ENCODE measurements around the gene PPP2R1B.
"Not testable (repeated sequence)": the region's sequence is repeated elsewhere in the genome, so short reads cannot be mapped to it uniquely, and the experiment has no call there.

Gene PPP2R1B

GRCh38 chr11:111725621-111726020 lies 40.6 kb downstream of the PPP2R1B start:
- H3K9me3 ChIP-seq (ENCODE audit: control insufficient read depth, low read length) = no peaks in the 10 kb centered on the region
- H3K4me1 ChIP-seq (ENCODE audit: control insufficient read depth, insufficient read depth, low read length, poor library complexity, severe bottlenecking) = peaks cover 9% of the 10 kb centered on the region
- no peak overlapping the region for H3K27ac ChIP-seq (ENCODE audit: low read depth, low read length, severe bottlenecking)
- no peak overlapping the region for H3K4me3 ChIP-seq (ENCODE audit: extremely low read depth, insufficient read depth, low read length, poor library complexity, severe bottlenecking)
- WGBS, 2 experiments (ENCODE audit: insufficient coverage in 2 of 2) = 89 to 93% methylated on average over 9 of the region's 10 CpGs
- peaks cover 67% of the 10 kb centered on the region for H3K36me3 ChIP-seq (ENCODE audit: control insufficient read depth, insufficient read depth, low read length)

GRCh38 chr11:111724615-111725129 lies 41.5 kb downstream of the PPP2R1B start:
- Histone ChIP-seq H3K36me3 (ENCODE audit: control insufficient read depth, insufficient read depth, low read length) (peaks cover 77% of the 10 kb centered on the region), H3K9me3 (ENCODE audit: control insufficient read depth, low read length) (no peaks in the 10 kb centered on the region), H3K27ac (ENCODE audit: low read depth, low read length, severe bottlenecking) (no peak overlapping the region), H3K4me1 (ENCODE audit: control insufficient read depth, insufficient read depth, low read length, poor library complexity, severe bottlenecking) (peaks cover 2% of the 10 kb centered on the region), H3K4me3 (ENCODE audit: extremely low read depth, insufficient read depth, low read length, poor library complexity, severe bottlenecking) (no peak overlapping the region)
- 88 to 89% methylated on average over 7 of the region's 11 CpGs for WGBS, 2 experiments (ENCODE audit: insufficient coverage in 2 of 2)

- no peak overlapping the region for H3K27ac ChIP-seq (ENCODE audit: low read depth, low read length, severe bottlenecking)
- WGBS, 2 experiments (ENCODE audit: insufficient coverage in 2 of 2) = 70 to 74% methylated on average over 12 to 15 of the region's 15 CpGs
- no peak overlapping the region for H3K4me3 ChIP-seq (ENCODE audit: extremely low read depth, insufficient read depth, low read length, poor library complexity, severe bottlenecking)
- H3K9me3 ChIP-seq (ENCODE audit: control insufficient read depth, low read length) = no peaks in the 10 kb centered on the region
- peaks cover 3% of the 10 kb centered on the region for H3K4me1 ChIP-seq (ENCODE audit: control insufficient read depth, insufficient read depth, low read length, poor library complexity, severe bottlenecking)
- H3K36me3 ChIP-seq (ENCODE audit: control insufficient read depth, insufficient read depth, low read length) = peaks cover 83% of the 10 kb centered on the region
Observed at GRCh38 chr11:111723595-111723994, 42.6 kb downstream of the PPP2R1B start.

GRCh38 chr11:111722501-111722900 lies 43.7 kb downstream of the PPP2R1B start:
- H3K4me3 ChIP-seq (ENCODE audit: extremely low read depth, insufficient read depth, low read length, poor library complexity, severe bottlenecking) = no peak overlapping the region
- H3K9me3 ChIP-seq (ENCODE audit: control insufficient read depth, low read length) = no peaks in the 10 kb centered on the region
- no peak overlapping the region for H3K27ac ChIP-seq (ENCODE audit: low read depth, low read length, severe bottlenecking)
- peaks cover 79% of the 10 kb centered on the region for H3K36me3 ChIP-seq (ENCODE audit: control insufficient read depth, insufficient read depth, low read length)
- 94 to 96% methylated on average over 4 to 6 of the region's 8 CpGs for WGBS, 2 experiments (ENCODE audit: insufficient coverage in 2 of 2)
- peaks cover 11% of the 10 kb centered on the region for H3K4me1 ChIP-seq (ENCODE audit: control insufficient read depth, insufficient read depth, low read length, poor library complexity, severe bottlenecking)

DNA sequence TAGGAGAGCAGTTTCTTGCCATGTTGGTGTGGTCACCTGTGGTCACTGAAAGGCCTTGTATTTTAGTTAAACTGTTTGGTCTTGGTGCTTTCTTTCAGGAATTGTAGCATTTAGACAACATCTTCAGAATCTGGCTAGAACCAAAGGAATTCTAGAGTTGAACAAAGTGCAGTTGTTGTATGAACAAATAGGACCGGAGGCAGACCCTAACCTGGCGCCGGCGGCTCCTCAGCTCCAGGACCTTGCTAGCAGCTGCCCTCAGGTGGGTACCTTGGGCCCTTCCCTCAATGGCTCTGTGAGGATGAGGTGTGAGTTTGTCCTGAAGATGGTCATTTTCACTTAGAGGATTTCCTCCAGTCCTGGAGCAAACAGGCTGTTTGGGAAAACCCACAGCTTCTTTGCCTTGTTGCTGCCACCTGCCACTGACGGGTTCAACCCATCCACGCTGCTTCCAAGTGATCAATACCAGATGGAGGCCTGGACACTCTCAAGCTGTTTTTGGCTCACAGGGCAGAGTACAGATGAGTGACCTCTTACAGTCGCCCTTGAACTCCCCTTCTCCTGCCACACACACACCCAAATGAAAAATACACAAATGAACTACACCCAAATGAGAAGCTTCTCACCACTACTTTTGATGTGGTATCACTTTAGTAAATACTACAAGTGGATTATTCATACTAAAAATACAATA lies 45.2 kb downstream of the PPP2R1B start:
- H3K9me3 ChIP-seq (ENCODE audit: control insufficient read depth, low read length) = no peaks in the 10 kb centered on the region
- 93 to 100% methylated on average over 4 to 6 of the region's 7 CpGs for WGBS, 2 experiments (ENCODE audit: insufficient coverage in 2 of 2)
- no peak overlapping the region for H3K27ac ChIP-seq (ENCODE audit: low read depth, low read length, severe bottlenecking)
- H3K36me3 ChIP-seq (ENCODE audit: control insufficient read depth, insufficient read depth, low read length) = peaks cover 69% of the 10 kb centered on the region
- H3K4me3 ChIP-seq (ENCODE audit: extremely low read depth, insufficient read depth, low read length, poor library complexity, severe bottlenecking) = no peak overlapping the region
- peaks cover 11% of the 10 kb centered on the region for H3K4me1 ChIP-seq (ENCODE audit: control insufficient read depth, insufficient read depth, low read length, poor library complexity, severe bottlenecking)

DNA sequence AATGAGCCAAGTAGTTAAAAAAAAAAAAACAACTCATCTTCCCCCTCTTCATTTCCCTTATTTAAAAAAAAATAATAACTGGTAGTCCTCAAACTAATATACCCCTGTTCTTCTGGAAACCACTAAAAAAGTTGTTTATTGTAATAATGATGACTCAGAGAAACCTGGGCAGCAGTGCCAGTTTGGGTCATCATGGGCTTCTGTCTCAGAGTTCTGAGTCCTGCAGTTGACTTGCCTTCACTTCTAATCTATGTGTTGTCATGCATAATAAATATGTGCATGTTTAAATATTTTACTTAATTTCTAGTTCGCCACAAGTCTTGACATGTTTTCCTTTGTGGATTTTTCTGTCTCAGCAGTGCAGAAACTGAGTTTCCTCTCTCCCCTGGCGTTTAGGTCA lies 46.8 kb downstream of the PPP2R1B start:
- H3K27ac ChIP-seq (ENCODE audit: low read depth, low read length, severe bottlenecking) = no peak overlapping the region
- H3K4me3 ChIP-seq (ENCODE audit: extremely low read depth, insufficient read depth, low read length, poor library complexity, severe bottlenecking) = no peak overlapping the region
- 82 to 100% methylated on average over 1 to 2 of the region's 2 CpGs for WGBS, 2 experiments (ENCODE audit: insufficient coverage in 2 of 2)
- H3K9me3 ChIP-seq (ENCODE audit: control insufficient read depth, low read length) = no peaks in the 10 kb centered on the region
- H3K4me1 ChIP-seq (ENCODE audit: control insufficient read depth, insufficient read depth, low read length, poor library complexity, severe bottlenecking) = peaks cover 11% of the 10 kb centered on the region
- peaks cover 54% of the 10 kb centered on the region for H3K36me3 ChIP-seq (ENCODE audit: control insufficient read depth, insufficient read depth, low read length)

- Histone ChIP-seq H3K4me3 (ENCODE audit: extremely low read depth, insufficient read depth, low read length, poor library complexity, severe bottlenecking) (no peak overlapping the region), H3K4me1 (ENCODE audit: control insufficient read depth, insufficient read depth, low read length, poor library complexity, severe bottlenecking) (peaks cover 11% of the 10 kb centered on the region), H3K36me3 (ENCODE audit: control insufficient read depth, insufficient read depth, low read length) (peaks cover 51% of the 10 kb centered on the region), H3K27ac (ENCODE audit: low read depth, low read length, severe bottlenecking) (peak overlapping the region; percentile 25), H3K9me3 (ENCODE audit: control insufficient read depth, low read length) (no peaks in the 10 kb centered on the region)
- 89 to 93% methylated on average over 4 to 5 of the region's 5 CpGs for WGBS, 2 experiments (ENCODE audit: insufficient coverage in 2 of 2)
Observed at GRCh38 chr11:111718859-111719258, 47.3 kb downstream of the PPP2R1B start.

DNA sequence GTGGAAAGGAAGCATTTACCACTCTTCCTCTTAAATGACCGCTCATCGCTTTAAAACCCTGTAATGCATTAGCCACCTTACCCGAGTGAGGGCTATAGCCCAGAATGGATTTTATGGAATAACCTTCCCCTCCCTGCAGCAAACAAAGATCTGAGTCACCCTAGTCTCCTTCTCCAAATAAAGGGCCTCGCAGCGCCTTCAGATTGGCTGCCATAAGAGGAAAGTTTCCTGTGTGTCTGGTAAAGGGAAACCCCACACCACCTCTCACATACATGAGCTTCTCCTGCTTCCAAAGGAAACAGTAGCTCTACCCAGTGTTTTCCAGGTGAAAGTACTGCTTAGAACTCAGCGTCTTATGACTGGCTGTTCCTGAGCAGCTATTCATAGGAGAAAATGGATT lies 47.8 kb downstream of the PPP2R1B start:
- H3K36me3 ChIP-seq (ENCODE audit: control insufficient read depth, insufficient read depth, low read length) = peaks cover 52% of the 10 kb centered on the region
- no peak overlapping the region for H3K4me3 ChIP-seq (ENCODE audit: extremely low read depth, insufficient read depth, low read length, poor library complexity, severe bottlenecking)
- WGBS, 2 experiments (ENCODE audit: insufficient coverage in 2 of 2) = 84 to 92% methylated on average over 4 to 5 of the region's 6 CpGs
- H3K27ac ChIP-seq (ENCODE audit: low read depth, low read length, severe bottlenecking) = peak overlapping the region; percentile 18
- peaks cover 11% of the 10 kb centered on the region for H3K4me1 ChIP-seq (ENCODE audit: control insufficient read depth, insufficient read depth, low read length, poor library complexity, severe bottlenecking)
- no peaks in the 10 kb centered on the region for H3K9me3 ChIP-seq (ENCODE audit: control insufficient read depth, low read length)

- H3K4me3 ChIP-seq (ENCODE audit: extremely low read depth, insufficient read depth, low read length, poor library complexity, severe bottlenecking); H3K9me3 ChIP-seq (ENCODE audit: control insufficient read depth, low read length); H3K27ac ChIP-seq (ENCODE audit: low read depth, low read length, severe bottlenecking): not testable (repeated sequence)
- no CpG with 5 or more reads among the region's 3 CpGs for WGBS, 2 experiments (ENCODE audit: insufficient coverage in 2 of 2)
- H3K4me1 ChIP-seq (ENCODE audit: control insufficient read depth, insufficient read depth, low read length, poor library complexity, severe bottlenecking) = peaks cover 11% of the 10 kb centered on the region
- peaks cover 47% of the 10 kb centered on the region for H3K36me3 ChIP-seq (ENCODE audit: control insufficient read depth, insufficient read depth, low read length)
Observed at GRCh38 chr11:111717660-111718059, 48.5 kb downstream of the PPP2R1B start.

- 83 to 95% methylated on average over 4 of the region's 5 CpGs for WGBS, 2 experiments (ENCODE audit: insufficient coverage in 2 of 2)
- Histone ChIP-seq H3K4me3 (ENCODE audit: extremely low read depth, insufficient read depth, low read length, poor library complexity, severe bottlenecking) (no peak overlapping the region), H3K27ac (ENCODE audit: low read depth, low read length, severe bottlenecking) (no peak overlapping the region), H3K36me3 (ENCODE audit: control insufficient read depth, insufficient read depth, low read length) (peaks cover 36% of the 10 kb centered on the region), H3K9me3 (ENCODE audit: control insufficient read depth, low read length) (no peaks in the 10 kb centered on the region), H3K4me1 (ENCODE audit: control insufficient read depth, insufficient read depth, low read length, poor library complexity, severe bottlenecking) (peaks cover 11% of the 10 kb centered on the region)
Observed at GRCh38 chr11:111715142-111715816, 50.9 kb downstream of the PPP2R1B start.

GRCh38 chr11:111714522-111714921 lies 51.7 kb downstream of the PPP2R1B start:
- peaks cover 11% of the 10 kb centered on the region for H3K4me1 ChIP-seq (ENCODE audit: control insufficient read depth, insufficient read depth, low read length, poor library complexity, severe bottlenecking)
- H3K27ac ChIP-seq (ENCODE audit: low read depth, low read length, severe bottlenecking) = no peak overlapping the region
- no peak overlapping the region for H3K4me3 ChIP-seq (ENCODE audit: extremely low read depth, insufficient read depth, low read length, poor library complexity, severe bottlenecking)
- H3K36me3 ChIP-seq (ENCODE audit: control insufficient read depth, insufficient read depth, low read length) = peaks cover 29% of the 10 kb centered on the region
- WGBS, 2 experiments (ENCODE audit: insufficient coverage in 2 of 2) = 95 to 100% methylated on average over 2 to 4 of the region's 4 CpGs
- H3K9me3 ChIP-seq (ENCODE audit: control insufficient read depth, low read length) = no peaks in the 10 kb centered on the region

Data from mesodermal cell (in vitro differentiated cells).